NCI-H1105 treated with DMSO at 0.1 percent for 48 hours (cell line): ENCODE data around the gene PPP1R12A.
"Not testable (repeated sequence)": the region's sequence is repeated elsewhere in the genome, so short reads cannot be mapped to it uniquely, and the experiment has no call there.

ENCODE experiments used
- DNase-seq: peaks from one replicate; lab custom pipeline; 2025; lab: John Stamatoyannopoulos, UW

The PPP1R12A gene

DNA sequence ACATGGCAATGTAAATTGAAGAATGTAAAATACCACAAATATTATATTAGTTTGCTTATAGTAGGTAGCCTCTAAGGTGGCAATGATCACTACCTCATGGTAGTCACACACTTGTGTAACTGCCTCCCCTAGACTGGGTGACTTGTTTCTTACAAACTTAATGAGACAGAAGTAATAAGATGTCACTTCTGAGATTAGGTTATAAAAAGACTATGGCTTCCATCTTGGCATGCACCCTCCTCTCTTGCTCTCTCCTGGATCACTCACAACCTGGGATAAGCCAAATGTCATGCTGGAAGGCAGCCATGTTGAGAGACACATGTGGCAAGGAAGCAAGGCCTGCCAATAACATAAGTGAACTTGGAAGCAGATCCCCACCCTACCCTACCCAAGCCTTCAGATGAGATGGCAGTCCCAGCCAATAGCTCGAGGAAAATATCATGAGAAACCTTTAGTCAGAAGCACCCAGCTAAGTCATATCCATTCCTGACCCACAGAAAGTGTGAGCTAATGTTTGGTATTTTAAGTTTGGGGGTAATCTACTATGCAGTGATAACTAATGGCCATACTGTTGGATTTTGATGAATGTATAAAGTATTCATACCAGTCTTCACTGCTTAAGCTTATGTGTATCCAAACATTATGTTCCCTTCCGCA lies 43.3 kb downstream of the PPP1R12A start:
- DNase-seq = no peak

DNA sequence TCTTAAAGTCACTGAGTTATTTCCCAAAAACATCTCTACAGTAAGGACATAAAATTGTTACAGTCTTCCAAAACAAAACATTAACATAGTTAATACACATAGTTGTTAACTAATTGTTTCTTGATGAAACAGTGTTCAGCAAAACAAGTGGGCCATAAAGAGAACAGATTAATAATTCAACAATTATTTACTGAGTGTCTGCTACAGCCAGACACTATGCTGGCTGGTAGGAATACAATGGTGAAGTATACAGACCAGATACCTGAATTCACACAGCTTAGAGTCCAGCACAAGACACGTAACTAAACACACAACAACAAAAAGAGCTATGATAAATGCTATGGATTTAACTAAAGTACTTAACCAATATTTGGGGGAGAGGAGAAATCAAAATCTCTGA lies 47.0 kb downstream of the PPP1R12A start:
- no peak for DNase-seq

DNA sequence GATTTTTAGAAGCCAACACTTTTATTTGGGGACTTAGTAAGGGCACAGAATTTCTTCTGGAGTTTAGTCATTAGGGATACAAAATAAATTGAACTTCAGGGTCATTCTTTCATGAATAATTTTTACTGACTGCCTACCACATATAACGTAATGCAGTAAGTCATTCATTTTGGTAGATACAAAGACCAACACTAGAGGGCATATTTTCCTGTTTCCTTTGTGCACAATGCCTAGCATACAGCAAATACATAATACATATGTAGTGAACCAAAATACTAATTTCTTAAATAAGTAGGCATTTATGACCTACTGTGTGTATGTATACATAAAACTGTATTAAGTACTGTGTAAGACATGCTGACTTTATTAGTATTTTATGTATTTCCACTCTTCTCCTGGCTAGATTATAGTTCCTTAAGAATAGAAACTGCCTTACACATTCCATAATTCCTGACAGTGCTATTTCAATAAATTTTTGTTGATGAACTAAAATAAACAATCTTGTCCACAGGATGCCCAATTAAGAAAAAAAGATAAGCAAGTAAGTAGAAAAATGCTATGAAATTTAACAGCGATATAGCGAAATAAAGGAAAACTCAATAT lies 47.9 kb downstream of the PPP1R12A start:
- peak; percentile 48 for DNase-seq

DNA sequence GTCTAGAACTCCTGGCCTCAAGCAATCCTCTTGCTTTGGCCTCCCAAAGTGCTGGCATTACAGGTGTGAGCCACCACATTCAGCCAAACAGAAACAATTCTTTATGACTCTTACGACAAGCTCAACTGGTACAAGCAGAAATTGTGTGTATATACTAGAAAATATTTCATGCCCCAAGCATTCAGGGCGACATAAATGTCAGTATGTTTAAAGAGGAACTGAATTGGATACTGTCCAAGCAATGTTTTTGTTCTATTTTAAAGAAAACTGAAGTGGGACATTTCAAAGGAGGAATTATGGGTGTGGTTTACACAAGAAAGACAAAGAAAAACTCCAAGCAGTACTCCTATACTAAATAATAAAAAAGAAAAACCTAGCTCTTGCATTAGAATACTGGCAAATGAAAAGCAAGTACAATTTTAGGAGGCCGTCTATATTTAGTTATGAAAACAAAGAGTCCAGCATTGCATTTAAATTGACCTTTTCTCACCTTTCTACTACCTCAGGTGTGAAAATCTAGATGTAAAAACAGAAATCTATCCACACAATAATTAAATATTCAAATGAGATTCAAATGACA lies 48.9 kb downstream of the PPP1R12A start:
- no peak for DNase-seq

DNA sequence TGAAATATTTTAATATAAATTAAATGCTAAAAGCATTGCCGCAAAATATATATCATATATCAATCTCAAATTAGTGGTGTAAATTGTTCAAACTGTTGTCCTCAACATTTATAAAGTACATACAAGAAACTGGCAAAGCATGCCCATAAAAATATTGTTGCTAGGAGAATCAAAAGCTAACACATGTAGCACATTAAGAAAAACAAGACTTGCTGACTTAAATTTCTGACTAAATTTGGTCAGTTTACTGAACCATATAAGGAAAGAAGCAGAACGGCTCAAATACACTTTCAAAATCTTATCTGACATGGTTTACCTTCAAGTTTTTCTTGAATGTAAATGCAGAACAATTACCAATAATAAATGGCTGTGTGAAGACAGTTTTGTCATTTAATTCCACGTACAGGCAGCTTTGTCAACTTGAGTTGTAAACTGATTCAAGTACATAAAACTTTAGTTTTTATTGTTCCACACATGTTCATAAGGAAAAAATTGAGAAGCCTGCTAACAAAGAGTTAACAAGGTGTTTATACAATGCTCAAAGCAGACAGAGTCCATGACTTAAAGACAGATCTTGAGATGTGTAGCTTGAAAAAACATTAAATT lies 50.4 kb downstream of the PPP1R12A start:
- DNase-seq = no peak

DNA sequence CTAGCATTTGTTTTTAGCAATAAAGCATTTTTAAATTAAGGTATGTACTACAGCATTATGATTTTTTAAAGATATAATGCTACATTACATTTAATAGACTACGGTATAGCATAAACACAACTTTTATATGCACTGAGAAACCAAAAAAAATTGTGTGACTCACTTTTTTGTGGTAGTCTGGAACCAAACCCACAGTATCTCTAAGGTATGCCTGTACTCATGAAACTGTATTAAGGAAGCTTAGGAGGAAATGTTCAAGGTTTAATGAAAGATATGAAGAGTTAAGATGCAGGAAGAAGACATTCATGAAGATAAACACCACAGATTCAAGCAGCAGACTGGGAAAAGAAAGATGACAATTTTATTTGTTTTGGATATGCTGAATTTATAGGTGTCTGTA lies 51.7 kb downstream of the PPP1R12A start:
- no peak for DNase-seq

DNA sequence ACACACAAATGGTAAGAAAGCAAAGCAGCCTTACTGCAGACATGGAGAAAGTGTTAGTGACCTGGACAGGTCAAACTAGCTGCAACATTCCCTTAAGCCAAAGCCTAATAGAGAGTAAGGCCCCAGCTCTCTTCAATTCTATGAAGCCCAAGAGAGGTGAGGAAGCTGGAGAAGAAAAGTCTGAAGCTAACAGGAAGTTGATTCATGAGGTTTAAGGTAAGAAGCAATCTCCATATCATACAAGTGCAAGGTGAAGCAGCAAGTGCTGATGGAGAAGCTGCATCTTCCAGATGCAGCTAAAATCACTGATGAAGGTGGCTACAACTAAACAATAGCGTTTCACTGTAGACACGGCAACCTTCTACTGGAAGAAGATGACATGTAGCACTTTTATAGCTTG lies 53.5 kb downstream of the PPP1R12A start:
- no peak for DNase-seq

DNA sequence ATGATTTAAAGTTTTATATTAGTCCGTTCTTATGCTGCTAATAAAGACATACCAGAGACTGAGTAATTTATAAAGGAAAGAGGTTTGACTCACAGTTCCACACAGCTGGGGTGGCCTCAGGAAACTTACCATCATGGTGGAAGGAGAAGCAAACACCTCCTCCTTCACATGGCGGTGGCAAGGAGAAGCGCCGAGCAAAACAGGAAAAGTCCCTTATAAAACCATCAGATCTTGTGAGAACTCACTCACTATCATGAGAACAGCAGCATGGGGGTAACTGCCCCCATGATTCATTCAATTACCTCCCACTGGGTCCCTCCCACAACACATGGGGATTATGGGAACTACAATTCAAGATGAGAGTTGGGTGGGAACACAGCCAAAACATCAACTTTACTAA lies 56.4 kb downstream of the PPP1R12A start:
- not testable (repeated sequence) for DNase-seq

DNA sequence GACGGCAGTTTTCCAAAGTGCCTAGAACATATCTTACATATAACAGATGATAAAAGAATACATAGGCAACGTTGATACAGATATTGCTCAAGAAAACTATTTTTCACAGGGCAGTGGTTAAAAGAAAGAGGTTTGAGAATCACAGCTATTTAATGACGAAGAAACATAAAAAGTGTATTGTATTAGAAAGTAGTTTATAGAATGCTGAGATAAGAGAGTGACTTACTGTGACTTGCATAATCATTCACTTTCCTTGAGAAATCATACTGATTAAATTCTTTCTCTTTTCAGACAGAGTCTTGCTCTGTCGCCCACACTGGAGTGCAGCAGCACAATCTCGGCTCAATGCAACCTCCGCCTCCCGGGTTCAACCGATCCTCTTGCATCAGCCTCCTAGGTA lies 57.7 kb downstream of the PPP1R12A start:
- no peak for DNase-seq

DNA sequence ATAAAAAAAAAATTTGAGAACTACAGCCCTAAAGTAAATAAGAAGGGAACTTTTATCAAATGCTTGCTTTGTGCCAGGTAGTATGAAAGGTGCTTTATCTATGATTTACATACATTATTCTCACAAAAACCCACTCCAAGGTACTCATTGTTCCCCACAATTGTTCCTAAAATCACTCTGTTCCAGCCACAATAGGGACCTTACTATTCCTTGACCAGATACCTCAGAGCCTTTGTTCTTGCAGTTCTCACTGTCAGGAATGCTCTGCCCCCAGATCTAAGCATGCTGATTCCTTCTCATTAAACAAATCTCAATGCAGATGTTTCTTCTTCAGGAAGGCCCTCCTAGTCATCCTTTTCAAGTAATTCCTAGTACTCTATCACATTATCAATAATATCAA lies 60.2 kb downstream of the PPP1R12A start:
- no peak for DNase-seq

DNA sequence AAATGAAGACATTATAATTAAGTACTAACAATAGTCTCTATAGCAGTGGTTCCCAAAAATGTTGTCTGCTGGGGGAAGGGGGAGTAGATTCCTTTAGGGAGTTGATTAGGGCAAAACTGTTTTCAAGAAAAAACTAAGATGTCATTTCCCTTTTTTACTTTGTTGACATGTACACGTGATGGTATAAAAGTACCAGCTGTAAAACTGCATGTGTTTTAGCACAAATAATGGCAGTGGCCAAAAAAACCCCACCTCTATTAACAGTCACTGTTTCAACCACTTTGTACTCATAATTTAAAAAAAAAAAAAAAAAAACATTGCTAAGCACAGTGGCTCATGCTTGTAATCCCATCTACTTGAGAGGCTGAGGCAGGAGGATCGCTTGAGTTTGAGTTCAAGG lies 61.7 kb downstream of the PPP1R12A start:
- DNase-seq = no peak

DNA sequence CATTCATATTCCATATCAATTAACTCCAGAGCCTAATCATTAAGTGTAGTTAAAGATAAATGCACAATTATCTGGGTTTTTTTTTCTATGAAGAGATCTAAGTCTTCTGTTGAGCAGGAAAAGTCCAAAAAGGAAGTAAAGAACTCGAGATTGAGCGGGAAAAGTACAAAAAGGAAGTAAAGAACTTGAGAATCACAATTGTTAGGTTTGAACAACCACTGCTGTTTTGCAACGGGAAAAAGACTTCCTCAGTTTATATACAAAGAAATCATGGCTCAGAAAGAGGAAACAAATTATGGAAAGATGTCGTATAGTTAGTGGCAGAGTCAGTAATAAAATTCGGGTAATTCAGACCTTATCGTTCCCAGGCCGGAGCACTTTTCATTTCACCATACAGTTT lies 63.3 kb downstream of the PPP1R12A start:
- no peak for DNase-seq

DNA sequence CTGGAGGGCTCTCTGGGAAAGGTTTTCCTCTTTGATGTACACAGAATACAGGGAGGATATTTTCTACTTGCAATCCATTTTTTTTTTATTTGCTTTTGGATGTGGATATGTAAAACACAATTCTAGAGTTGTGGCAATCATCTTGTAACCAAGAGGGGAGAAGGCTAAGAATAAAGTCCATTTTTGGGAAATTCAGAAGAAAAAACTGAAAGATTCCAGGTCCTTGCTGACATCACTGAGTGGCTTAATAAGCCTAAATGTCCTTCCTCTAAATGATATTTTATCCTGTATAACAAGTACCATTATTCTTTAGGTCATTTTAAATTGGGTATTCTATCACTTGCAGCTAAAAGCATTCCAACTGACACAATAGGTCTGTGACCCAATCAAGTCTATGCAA lies 64.0 kb downstream of the PPP1R12A start:
- DNase-seq = no peak

DNA sequence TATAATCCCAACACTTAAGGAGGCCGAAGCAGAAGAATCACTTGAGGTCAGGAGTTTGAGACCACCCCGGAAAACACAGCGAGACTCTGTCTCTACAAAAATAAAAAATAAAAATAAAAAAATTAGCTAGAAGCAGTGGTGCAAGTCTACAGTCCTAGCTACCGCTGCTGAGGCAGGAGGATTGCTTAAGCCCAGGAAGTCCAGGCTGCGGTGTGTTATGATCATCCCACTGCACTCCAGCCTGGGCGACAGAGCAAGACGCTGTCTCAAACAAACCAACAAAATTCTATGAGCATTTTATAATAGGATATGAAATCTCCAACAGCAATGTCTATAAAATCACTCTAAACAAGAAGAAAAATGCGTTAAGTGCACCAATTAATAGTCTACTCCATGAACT lies 75.3 kb downstream of the PPP1R12A start:
- DNase-seq = no peak

DNA sequence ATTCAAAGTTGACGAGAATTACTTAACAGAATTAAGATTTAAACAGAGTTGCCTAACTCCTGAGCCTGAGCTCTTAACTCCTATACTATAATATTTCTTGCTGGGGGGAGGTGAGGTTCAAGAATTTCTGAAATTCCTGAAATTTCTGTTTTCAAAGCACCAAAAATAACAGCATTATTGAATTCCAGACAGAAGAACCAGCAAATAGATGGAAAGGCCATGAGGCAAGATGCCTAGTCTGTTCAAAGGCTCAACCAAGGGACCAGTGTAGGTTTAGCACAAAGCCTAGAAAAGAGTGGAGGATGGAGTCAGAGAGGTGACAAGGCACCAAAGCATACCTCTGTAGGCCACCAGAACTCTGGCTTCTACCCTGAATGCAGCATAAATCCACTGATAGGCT lies 76.4 kb downstream of the PPP1R12A start:
- no peak for DNase-seq

DNA sequence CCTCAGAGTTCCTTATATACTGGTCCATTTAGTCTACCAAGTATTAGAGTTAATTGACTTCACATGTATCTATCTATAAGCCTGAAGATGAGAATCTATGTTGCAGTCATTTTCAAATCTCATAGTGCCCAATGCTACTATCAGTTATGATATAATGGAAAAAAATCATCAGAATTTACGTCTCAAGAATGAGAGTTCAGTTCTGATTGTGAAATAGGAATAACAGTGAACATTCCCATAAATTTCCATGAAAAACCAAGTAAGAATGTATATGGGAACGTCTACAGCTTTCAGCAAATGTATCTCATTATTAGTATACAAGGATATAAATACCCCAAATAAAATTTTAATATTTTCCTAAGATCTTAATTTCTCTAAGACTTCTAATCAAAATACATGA lies 77.2 kb downstream of the PPP1R12A start:
- no peak for DNase-seq

DNA sequence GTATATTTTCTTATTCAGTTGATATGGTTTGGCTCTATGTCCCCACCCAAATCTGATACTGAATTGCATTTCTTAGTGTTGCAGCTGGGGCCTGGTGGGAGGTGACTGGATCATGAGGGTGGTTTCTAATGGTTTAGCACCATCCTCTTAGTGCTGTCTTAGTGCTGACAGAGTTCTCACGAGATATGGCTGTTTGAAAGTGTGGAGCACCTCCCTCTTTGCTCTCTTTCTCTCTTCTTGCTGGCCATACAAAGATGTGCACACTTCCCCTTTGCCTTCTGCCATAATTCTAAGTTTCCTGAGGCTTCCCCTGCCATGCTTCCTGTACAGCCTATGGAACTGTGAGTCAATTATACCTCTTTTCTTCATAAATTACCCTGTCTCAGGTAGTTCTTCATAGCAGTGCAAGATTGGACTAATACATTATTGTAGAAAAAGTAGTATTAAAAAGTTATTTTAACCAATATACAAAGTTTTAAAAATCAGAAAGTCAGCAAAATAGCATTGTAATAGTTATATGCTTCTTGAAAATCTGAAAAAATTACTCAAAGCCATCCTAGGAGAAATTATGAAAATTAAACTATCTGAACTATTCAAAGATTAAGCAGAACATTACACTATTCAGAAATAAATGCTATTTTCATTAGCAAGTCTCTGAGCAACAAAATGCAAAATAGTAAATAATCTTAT lies 84.1 kb downstream of the PPP1R12A start:
- no peak for DNase-seq

DNA sequence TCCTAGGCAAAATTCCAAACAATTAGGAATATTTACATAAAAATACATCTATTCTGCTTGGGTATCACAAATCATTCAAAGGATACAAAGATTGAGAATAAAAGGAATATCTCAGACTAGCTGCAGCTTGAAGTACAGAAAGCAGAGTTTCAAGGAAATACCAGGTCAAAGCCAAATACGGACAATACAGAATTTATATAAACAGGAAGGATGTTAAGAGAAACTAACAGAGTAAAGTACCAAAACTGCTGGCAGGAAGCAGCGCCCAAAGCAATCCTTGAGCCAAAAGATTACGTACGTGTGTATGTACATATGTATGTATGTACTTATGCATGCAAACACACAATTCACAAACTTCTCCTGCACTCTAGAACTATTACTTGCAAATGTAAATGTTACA lies 86.6 kb downstream of the PPP1R12A start:
- no peak for DNase-seq

DNA sequence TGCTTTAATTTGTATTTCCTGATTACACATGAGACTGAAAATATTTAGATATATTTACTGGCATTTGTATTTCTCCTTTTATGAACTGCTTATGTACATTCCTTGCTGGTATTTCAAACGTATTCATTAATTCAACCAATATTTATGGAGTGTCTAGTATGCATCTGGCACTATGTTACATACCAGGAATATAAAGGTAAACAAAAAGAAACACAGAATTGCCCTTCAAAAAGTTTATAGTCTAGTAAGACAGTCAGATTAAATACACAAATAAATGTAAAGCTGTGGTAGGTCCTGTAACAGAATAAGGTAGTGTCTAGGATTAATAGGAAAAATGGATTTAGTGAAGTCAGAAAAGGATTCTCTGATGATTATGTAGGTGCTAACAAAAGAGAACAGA lies 87.5 kb downstream of the PPP1R12A start:
- DNase-seq = no peak

DNA sequence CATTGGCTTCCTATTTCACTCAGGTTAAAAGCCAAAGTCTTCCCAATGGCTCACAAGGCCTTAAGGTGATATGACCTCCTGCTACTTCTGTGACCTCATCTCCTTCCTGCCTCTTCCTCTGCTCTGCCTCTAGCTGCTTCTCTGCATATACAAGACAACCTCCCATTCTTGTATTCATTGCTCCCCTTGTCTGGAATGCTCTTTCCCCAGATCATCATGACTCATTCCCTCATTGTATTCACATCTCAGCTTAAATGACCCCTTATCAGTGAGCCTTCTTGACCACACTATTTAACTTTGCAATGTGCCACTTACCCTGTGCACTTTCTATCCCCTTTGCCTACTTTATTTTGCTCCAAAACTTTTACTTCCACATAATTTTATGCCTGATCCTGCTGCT lies 90.2 kb downstream of the PPP1R12A start:
- no peak for DNase-seq

DNA sequence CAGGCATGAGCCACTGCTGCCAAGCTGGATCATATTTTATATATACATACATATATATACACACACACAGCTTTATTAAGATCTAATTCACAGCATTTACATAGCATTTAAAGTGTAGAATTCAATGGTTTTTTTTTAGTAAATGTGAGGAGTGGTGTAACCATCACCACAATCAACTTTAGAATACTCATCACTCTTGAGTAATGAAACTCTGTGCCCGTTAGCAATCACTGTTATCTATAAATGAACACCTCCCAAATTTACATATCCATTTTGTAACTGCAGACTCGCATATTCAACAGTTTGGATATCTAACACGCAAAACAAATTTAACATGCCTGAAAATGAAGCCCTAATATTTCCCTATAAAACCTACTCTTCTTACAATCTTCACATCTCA lies 90.9 kb downstream of the PPP1R12A start:
- DNase-seq = no peak

DNA sequence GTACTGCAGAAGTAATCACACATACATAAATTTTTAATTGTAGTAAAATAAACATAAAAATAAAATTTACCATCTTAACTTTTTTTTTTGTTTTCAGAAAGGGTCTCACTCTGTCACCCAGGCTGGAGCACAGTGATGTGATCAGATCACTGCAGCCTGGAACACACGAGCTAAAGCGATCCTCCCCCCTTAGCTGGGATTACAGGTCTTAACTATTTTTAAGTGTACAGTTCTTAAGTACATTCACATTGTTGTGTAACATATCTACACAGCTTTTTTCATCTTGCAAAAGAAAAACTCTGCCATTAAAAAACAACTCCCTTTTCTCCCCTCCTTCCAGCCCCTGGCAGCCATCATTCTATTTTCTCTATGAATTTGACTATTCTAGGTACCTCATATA lies 92.3 kb downstream of the PPP1R12A start:
- DNase-seq = no peak

DNA sequence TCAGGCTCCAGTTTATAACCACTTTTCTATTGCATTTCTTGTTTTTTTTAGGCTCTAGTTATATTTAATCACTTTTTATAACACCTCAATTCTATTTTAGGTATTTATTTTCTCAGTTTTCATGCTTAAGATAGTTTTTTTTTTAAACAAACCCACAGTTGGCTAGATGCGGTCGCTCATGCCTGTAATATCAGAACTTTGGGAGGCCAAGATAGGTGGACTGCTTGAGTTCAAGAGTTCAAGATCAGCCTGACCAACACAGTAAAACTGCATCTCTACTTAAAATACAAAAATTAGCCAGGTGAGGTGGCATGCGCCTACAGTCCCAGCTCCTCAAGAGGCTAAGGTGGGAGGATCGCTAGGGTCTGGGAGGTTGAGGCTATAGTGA lies 93.0 kb downstream of the PPP1R12A start:
- DNase-seq = no peak
